ENCODE measurements around the gene CFAP53. TPM values are rescaled to one million over a fixed set of nuclear protein-coding genes. Genes with fewer than 3 reads are reported as not detected.
A peak's percentile ranks its signal among the peaks of the same experiment; 100 is the strongest.

The CFAP53 gene
- total and polyA plus RNA-seq, 2 of the 13 experiments (the other 11 are each of a cell fraction or from before 2014, with no cell fraction given), result 0.05 to 0.07 TPM

- TF ChIP-seq CERS6 (CRISPR knock-in tag; IDR thresholded peaks at IDR 0.05), result no peak
- TF ChIP-seq ZNF460 (CRISPR knock-in tag; IDR thresholded peaks at IDR 0.05; ENCODE audit: borderline replicate concordance), result no peak
- TF ChIP-seq PBX3 (CRISPR knock-in tag; IDR thresholded peaks at IDR 0.05; ENCODE audit: borderline replicate concordance), result no peak
- TF ChIP-seq RFX5 (IDR thresholded peaks at IDR 0.05; ENCODE audit: low read depth, low read length), result no peak
- TF ChIP-seq SP2 (CRISPR knock-in tag; IDR thresholded peaks at IDR 0.05), result no peak
- no peak for TF ChIP-seq ZNF350 (CRISPR knock-in tag; IDR thresholded peaks at IDR 0.05; ENCODE audit: borderline replicate concordance, low read depth)
- no peak for TF ChIP-seq ZFX (CRISPR knock-in tag; IDR thresholded peaks at IDR 0.05; ENCODE audit: low read depth)
- TF ChIP-seq RARA (CRISPR knock-in tag; IDR thresholded peaks at IDR 0.05), result no peak
Observed at GRCh38 chr18:50195689-50196088, 70.6 kb downstream of the CFAP53 start (continued).

GRCh38 chr18:50194631-50195532, 71.4 kb downstream of the CFAP53 start, which contains the start of gene MYO5B:
TSS of gene MYO5B (minus strand) at chr18:50195147. CDS start at chr18:50194793, 354 bp downstream.
- Histone ChIP-seq H4K20me1 (ENCODE audit: insufficient read depth, low read length) (no peaks in the 10 kb centered on the region), H3K4me2 (ENCODE audit: low read depth, low read length) (peak within 1 kb of the TSS; percentile 96), H3K9me3 (ENCODE audit: low read length) (no peaks in the 10 kb centered on the region), H3K36me3 (replicated peaks in 1 of 2; ENCODE audit: control insufficient read depth in 1 of 2, insufficient read depth in 2 of 2, low read length in 2 of 2) (no peaks in the 10 kb centered on the region), H3K9ac (ENCODE audit: insufficient read depth, low read depth, low read length) (peak within 1 kb of the TSS; percentile 76), H3K4me3 (replicated peaks in 1 of 3; ENCODE audit: insufficient read depth in 1 of 3, low read depth in 2 of 3, low read length in 3 of 3) (peak within 1 kb of the TSS; percentile 73 to 90 (median 83)), H3K27me3 (ENCODE audit: control insufficient read depth in 1 of 2, insufficient read depth in 2 of 2, low read length in 2 of 2) (peaks cover 0 to 15% of the 10 kb centered on the region in 2 experiments; a peak in 4 of 5 replicates), H2AFZ (ENCODE audit: low read length) (peak within 1 kb of the TSS; percentile 61), H3K27ac (ENCODE audit: extremely low read length, insufficient read depth, low read length) (peak within 1 kb of the TSS; percentile 65), H3K4me1 (ENCODE audit: insufficient read depth, low read length) (peaks cover 42% of the 10 kb centered on the region), H3K79me2 (ENCODE audit: insufficient read depth, low read length) (peaks cover 3% of the 10 kb centered on the region)
- in situ Hi-C loops (cut with HindIII; ENCODE audit: extremely low pct_ligation_motif_present, low pct_unique_long_range_greater_than_20kb) (loop anchor here (5.0 to 10.0 kb wide), 2 partner anchors 138 to 280 kb away; no protein-coding TSS in a partner anchor), intact Hi-C loops (cut with micrococcal nuclease; ENCODE audit: unreplicated experiment) (loop anchor here (1.0 kb wide), 2 partner anchors 105 to 138 kb away; no protein-coding TSS in a partner anchor)
- 0% methylated on average over 45 of the region's 115 CpGs for WGBS (ENCODE audit: low lambda C conversion rate)
- DNase-seq (ENCODE audit: low spot score), result peak; percentile 63
- ChIA-PET POLR2A (interaction anchor here (0.6 to 1.2 kb wide), 4 partner anchors 9 to 124 kb away, joined by 3 read pairs; no protein-coding TSS in a partner anchor), CTCF (ENCODE audit: low intra/inter-chr PET ratio, low total read pairs) (interaction anchor here (1.0 to 2.4 kb wide), 3 partner anchors 138 to 185 kb away, joined by 4 to 15 read pairs (median 10); no protein-coding TSS in a partner anchor)
- FAIRE-seq, result no peak
- ATAC-seq, result peak; percentile 90
- no TSS peak for BruUV-seq (replicated peaks)
- peak; percentile 83 for TF ChIP-seq ZNF263 (CRISPR knock-in tag; IDR thresholded peaks at IDR 0.05)
- TF ChIP-seq ATAD3A (CRISPR knock-in tag; IDR thresholded peaks at IDR 0.05), result no peak
- TF ChIP-seq ZNF30 (CRISPR knock-in tag; IDR thresholded peaks at IDR 0.05), result no peak
- TF ChIP-seq TMF1 (CRISPR knock-in tag; IDR thresholded peaks at IDR 0.05; ENCODE audit: low read depth), result peak; percentile 41; the same call in 1 of the 2 replicates
- 0 out of 2 replicates have a peak, but pooled peaks have one; percentile 17 for TF ChIP-seq ETS1 (CRISPR knock-in tag; IDR thresholded peaks at IDR 0.05)
- TF ChIP-seq ZNF747 (CRISPR knock-in tag; IDR thresholded peaks at IDR 0.05; ENCODE audit: borderline replicate concordance), result no peak
- TF ChIP-seq ZNF773 (CRISPR knock-in tag; IDR thresholded peaks at IDR 0.05; ENCODE audit: borderline replicate concordance), result no peak
- peak; percentile 26; the same call in 1 of the 2 replicates for TF ChIP-seq REPIN1 (CRISPR knock-in tag; IDR thresholded peaks at IDR 0.05; ENCODE audit: borderline replicate concordance, low read depth)
- peak; percentile 26; the same call in 1 of the 2 replicates for TF ChIP-seq ZSCAN31 (CRISPR knock-in tag; IDR thresholded peaks at IDR 0.05; ENCODE audit: low read depth)
- no peak for TF ChIP-seq SOX13 (IDR thresholded peaks at IDR 0.05)
- no peak for TF ChIP-seq SOX13 (CRISPR knock-in tag; conservative IDR thresholded peaks at IDR 0.05 in 1 of 2, IDR thresholded peaks at IDR 0.05 in 1 of 2)
